HepG2 (cell line): ENCODE results near the gene ACAP2. TPM values are rescaled to one million over a fixed set of nuclear protein-coding genes. Genes with fewer than 3 reads are reported as not detected.

Source experiments
- AHR ChIP-seq: IDR thresholded peaks from 2 replicates; pipeline ENCODE4 v1.6.1; 2018; ENCODE audit warnings: missing genetic modification reagents, missing compliant biosample characterization
- CREM ChIP-seq, 2 experiments: sonication (generic) in 1 of 2; formaldehyde crosslinking in 1 of 2; IDR thresholded peaks; 2 replicates each; pipeline versions ENCODE4 v1.4.0 to v1.6.1; 2016 to 2020; ENCODE audit warnings: antibody characterized with exemption in 1 of 2, mild to moderate bottlenecking in 1 of 2, missing genetic modification reagents in 1 of 2
- FOXP1 ChIP-seq, 2 experiments: fragments of 450-650 bp in 1 of 2; IDR thresholded peaks; 2 replicates each; pipeline ENCODE4 v1.6.1; 2017 to 2018; ENCODE audit warnings: antibody characterized with exemption in 1 of 2
- MXD4 ChIP-seq: IDR thresholded peaks from 2 replicates; pipeline ENCODE4 v1.6.1; 2016; ENCODE audit warnings: mild to moderate bottlenecking, missing biosample characterization, missing genetic modification reagents
- RAD21 ChIP-seq: fragments of 450-650 bp; formaldehyde crosslinking; IDR thresholded peaks from 2 replicates; pipeline ENCODE4 v1.5.0; 2020; ENCODE audit warnings: mild to moderate bottlenecking
- RBAK ChIP-seq: sonication (generic); formaldehyde crosslinking; IDR thresholded peaks from 2 replicates; pipeline ENCODE4 v1.5.1; 2020; ENCODE audit warnings: mild to moderate bottlenecking, missing genetic modification reagents
- RCOR2 ChIP-seq: IDR thresholded peaks from 2 replicates; pipeline ENCODE4 v1.6.1; 2016; ENCODE audit warnings: missing biosample characterization, missing genetic modification reagents
- SMAD9 ChIP-seq: sonication (generic); formaldehyde crosslinking; IDR thresholded peaks from 2 replicates; pipeline ENCODE4 v1.5.1; 2020; ENCODE audit warnings: mild to moderate bottlenecking, missing genetic modification reagents
- SMARCC2 ChIP-seq: fragments of 450-650 bp; IDR thresholded peaks from 2 replicates; pipeline ENCODE4 v1.6.1; 2017; ENCODE audit warnings: antibody characterized with exemption, mild to moderate bottlenecking
- TCF7L2 ChIP-seq: IDR thresholded peaks from 2 replicates; pipeline ENCODE4 v1.6.1; 2011; ENCODE audit warnings: mild to moderate bottlenecking, low read depth, low read length, moderate library complexity
- ZMYM2 ChIP-seq: sonication (generic); formaldehyde crosslinking; IDR thresholded peaks from 2 replicates; pipeline ENCODE4 v1.8.0; 2022; ENCODE audit warnings: mild to moderate bottlenecking, missing genetic modification reagents
- ZNF33A ChIP-seq: sonication (generic); formaldehyde crosslinking; IDR thresholded peaks from 2 replicates; pipeline ENCODE4 v1.5.1; 2020; ENCODE audit warnings: missing genetic modification reagents, mild to moderate bottlenecking, moderate library complexity, borderline replicate concordance
- ZNF354B ChIP-seq: sonication (generic); formaldehyde crosslinking; IDR thresholded peaks from 2 replicates; pipeline ENCODE4 v1.8.0; 2022; ENCODE audit warnings: mild to moderate bottlenecking, missing genetic modification reagents
- ZNF484 ChIP-seq: sonication (generic); formaldehyde crosslinking; IDR thresholded peaks from 2 replicates; pipeline ENCODE4 v1.5.1; 2020; ENCODE audit warnings: mild to moderate bottlenecking, low read depth, missing genetic modification reagents, borderline replicate concordance
- ZNF550 ChIP-seq: sonication (generic); formaldehyde crosslinking; IDR thresholded peaks from 2 replicates; pipeline ENCODE4 v1.4.0; 2020; ENCODE audit warnings: mild to moderate bottlenecking, missing genetic modification reagents, borderline replicate concordance
- polyA plus RNA-seq, 8 experiments: library from polyadenylated mRNA; depleted of rRNA in 3 of 8; stranded (reverse) in 7 of 8; unstranded in 1 of 8; fragments of >200 nt; fragmentation: Illumina TruSeq in 4 of 8; extraction: Trizol in 4 of 8; gene quantifications; 2 replicates each; pipeline versions ENCODE4 v1.2.1 to v1.2.3, GENCODE V29; 2011 to 2016; ENCODE audit warnings: low read depth in 4 of 8, missing spikeins in 1 of 8, mixed read lengths in 1 of 8; ENCODE audit not compliant: insufficient read depth in 1 of 8
- total RNA-seq, 5 experiments: library from RNA; depleted of rRNA; stranded (reverse); fragments of >200 nt; fragmentation: Illumina TruSeq; extraction: Trizol; gene quantifications; 2 replicates each; pipeline ENCODE4 v1.2.3, GENCODE V29; 2016; ENCODE audit warnings: low read depth in 1 of 5
- TF ChIP-seq, protein P1 (sequence below), 2 experiments: sonication (generic) in 1 of 2; formaldehyde crosslinking in 1 of 2; IDR thresholded peaks; 2 replicates each; pipeline versions ENCODE4 v1.6.1 to v1.9.0; 2014 to 2022; ENCODE audit warnings: antibody characterized with exemption in 1 of 2, borderline replicate concordance in 1 of 2, inconsistent platforms in 1 of 2, low read depth in 1 of 2, missing genetic modification reagents in 1 of 2
- TF ChIP-seq, protein P2 (sequence below): sonication (generic); formaldehyde crosslinking; IDR thresholded peaks from 2 replicates; pipeline ENCODE4 v1.8.0; 2022; ENCODE audit warnings: mild to moderate bottlenecking, missing genetic modification reagents; ENCODE audit not compliant: insufficient replicate concordance
- TF ChIP-seq, protein P3 (sequence below): sonication (generic); formaldehyde crosslinking; IDR thresholded peaks from 2 replicates; pipeline ENCODE4 v1.4.0; 2020; ENCODE audit warnings: missing genetic modification reagents, borderline replicate concordance

Gene ACAP2
- total and polyA plus RNA-seq, 2 of the 13 experiments (the other 11 are each of a cell fraction or from before 2014, with no cell fraction given) = 7.3 to 23.9 TPM

DNA sequence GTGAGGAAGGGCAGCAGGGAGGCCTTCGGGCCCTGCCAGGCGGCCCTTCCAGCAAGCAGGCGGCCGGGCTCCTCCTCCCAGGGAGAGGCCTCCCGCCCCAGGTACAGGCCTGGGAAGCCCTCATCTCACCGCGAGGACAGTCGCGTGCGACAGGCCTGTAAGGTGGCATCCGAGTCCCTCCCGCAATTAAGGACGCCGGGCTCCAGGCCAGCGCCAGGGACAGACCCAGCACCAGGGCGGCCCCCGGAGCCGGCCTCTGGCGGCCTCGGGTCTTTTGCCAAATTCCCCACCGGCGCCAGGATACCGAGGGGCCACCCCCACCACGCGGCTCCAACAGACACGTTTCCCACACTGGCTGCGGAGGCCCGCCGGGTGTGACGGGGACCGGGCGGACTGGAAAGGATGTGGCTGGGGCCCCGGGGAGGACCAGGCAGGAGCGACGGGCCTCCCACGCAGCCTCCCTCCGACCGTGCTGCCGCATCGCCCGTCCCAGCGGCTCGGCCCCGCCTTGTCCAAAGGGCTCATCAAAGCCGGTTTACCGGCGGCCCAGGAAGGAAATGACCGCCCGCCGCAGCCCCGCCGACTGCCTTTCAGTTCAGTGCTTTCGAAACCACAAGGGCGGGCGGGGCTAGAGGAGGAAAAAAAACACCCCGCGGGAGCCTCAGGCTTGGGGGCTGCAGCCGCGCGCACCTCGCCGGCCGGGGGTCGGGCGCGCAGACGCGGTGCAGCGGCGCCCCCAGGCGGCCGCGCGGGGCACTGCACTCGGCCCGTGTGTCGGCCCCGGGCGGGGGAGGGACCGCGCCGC lies 183.1 kb downstream of the ACAP2 start (continued):
- TF ChIP-seq, protein P1, sequence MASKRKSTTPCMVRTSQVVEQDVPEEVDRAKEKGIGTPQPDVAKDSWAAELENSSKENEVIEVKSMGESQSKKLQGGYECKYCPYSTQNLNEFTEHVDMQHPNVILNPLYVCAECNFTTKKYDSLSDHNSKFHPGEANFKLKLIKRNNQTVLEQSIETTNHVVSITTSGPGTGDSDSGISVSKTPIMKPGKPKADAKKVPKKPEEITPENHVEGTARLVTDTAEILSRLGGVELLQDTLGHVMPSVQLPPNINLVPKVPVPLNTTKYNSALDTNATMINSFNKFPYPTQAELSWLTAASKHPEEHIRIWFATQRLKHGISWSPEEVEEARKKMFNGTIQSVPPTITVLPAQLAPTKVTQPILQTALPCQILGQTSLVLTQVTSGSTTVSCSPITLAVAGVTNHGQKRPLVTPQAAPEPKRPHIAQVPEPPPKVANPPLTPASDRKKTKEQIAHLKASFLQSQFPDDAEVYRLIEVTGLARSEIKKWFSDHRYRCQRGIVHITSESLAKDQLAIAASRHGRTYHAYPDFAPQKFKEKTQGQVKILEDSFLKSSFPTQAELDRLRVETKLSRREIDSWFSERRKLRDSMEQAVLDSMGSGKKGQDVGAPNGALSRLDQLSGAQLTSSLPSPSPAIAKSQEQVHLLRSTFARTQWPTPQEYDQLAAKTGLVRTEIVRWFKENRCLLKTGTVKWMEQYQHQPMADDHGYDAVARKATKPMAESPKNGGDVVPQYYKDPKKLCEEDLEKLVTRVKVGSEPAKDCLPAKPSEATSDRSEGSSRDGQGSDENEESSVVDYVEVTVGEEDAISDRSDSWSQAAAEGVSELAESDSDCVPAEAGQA (IDR thresholded peaks at IDR 0.05; ENCODE audit: low read depth) = no peak; the same call in 1 of the 2 replicates
- TF ChIP-seq, protein P1 (CRISPR knock-in tag; IDR thresholded peaks at IDR 0.05; ENCODE audit: borderline replicate concordance) = no peak
- no peak for TF ChIP-seq AHR (CRISPR knock-in tag)
- TF ChIP-seq CREM (IDR thresholded peaks at IDR 0.05) = peak; percentile 28; the same call in 1 of the 2 replicates
- no peak for TF ChIP-seq CREM (CRISPR knock-in tag; IDR thresholded peaks at IDR 0.05)
- TF ChIP-seq ZNF33A (CRISPR knock-in tag) = no peak
- TF ChIP-seq TCF7L2 = no peak
- peak; percentile 74; the same call in 1 of the 2 replicates for TF ChIP-seq MXD4 (CRISPR knock-in tag)
- no peak for TF ChIP-seq FOXP1 (IDR thresholded peaks at IDR 0.05)
- TF ChIP-seq FOXP1 (CRISPR knock-in tag; IDR thresholded peaks at IDR 0.05) = peak; percentile 39
- TF ChIP-seq ZMYM2 = peak; percentile 69
- no peak for TF ChIP-seq ZNF354B (CRISPR knock-in tag)
- TF ChIP-seq ZNF550 (CRISPR knock-in tag) = no peak
- TF ChIP-seq SMARCC2 = no peak
- 0 out of 2 replicates have a peak, but pooled peaks have one; percentile 48 for TF ChIP-seq ZNF484 (CRISPR knock-in tag)
- peak; percentile 76 for TF ChIP-seq RCOR2 (CRISPR knock-in tag)
- no peak for TF ChIP-seq SMAD9 (CRISPR knock-in tag)
- no peak for TF ChIP-seq RBAK
- TF ChIP-seq, protein P2, sequence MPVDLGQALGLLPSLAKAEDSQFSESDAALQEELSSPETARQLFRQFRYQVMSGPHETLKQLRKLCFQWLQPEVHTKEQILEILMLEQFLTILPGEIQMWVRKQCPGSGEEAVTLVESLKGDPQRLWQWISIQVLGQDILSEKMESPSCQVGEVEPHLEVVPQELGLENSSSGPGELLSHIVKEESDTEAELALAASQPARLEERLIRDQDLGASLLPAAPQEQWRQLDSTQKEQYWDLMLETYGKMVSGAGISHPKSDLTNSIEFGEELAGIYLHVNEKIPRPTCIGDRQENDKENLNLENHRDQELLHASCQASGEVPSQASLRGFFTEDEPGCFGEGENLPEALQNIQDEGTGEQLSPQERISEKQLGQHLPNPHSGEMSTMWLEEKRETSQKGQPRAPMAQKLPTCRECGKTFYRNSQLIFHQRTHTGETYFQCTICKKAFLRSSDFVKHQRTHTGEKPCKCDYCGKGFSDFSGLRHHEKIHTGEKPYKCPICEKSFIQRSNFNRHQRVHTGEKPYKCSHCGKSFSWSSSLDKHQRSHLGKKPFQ = peak; percentile 96
- peak; percentile 99 for TF ChIP-seq RAD21 (CRISPR knock-in tag)
- TF ChIP-seq, protein P3, sequence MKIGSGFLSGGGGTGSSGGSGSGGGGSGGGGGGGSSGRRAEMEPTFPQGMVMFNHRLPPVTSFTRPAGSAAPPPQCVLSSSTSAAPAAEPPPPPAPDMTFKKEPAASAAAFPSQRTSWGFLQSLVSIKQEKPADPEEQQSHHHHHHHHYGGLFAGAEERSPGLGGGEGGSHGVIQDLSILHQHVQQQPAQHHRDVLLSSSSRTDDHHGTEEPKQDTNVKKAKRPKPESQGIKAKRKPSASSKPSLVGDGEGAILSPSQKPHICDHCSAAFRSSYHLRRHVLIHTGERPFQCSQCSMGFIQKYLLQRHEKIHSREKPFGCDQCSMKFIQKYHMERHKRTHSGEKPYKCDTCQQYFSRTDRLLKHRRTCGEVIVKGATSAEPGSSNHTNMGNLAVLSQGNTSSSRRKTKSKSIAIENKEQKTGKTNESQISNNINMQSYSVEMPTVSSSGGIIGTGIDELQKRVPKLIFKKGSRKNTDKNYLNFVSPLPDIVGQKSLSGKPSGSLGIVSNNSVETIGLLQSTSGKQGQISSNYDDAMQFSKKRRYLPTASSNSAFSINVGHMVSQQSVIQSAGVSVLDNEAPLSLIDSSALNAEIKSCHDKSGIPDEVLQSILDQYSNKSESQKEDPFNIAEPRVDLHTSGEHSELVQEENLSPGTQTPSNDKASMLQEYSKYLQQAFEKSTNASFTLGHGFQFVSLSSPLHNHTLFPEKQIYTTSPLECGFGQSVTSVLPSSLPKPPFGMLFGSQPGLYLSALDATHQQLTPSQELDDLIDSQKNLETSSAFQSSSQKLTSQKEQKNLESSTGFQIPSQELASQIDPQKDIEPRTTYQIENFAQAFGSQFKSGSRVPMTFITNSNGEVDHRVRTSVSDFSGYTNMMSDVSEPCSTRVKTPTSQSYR = 0 out of 2 replicates have a peak, but pooled peaks have one; percentile 40
